ENCODE results near the gene CAMK1G.

DNA sequence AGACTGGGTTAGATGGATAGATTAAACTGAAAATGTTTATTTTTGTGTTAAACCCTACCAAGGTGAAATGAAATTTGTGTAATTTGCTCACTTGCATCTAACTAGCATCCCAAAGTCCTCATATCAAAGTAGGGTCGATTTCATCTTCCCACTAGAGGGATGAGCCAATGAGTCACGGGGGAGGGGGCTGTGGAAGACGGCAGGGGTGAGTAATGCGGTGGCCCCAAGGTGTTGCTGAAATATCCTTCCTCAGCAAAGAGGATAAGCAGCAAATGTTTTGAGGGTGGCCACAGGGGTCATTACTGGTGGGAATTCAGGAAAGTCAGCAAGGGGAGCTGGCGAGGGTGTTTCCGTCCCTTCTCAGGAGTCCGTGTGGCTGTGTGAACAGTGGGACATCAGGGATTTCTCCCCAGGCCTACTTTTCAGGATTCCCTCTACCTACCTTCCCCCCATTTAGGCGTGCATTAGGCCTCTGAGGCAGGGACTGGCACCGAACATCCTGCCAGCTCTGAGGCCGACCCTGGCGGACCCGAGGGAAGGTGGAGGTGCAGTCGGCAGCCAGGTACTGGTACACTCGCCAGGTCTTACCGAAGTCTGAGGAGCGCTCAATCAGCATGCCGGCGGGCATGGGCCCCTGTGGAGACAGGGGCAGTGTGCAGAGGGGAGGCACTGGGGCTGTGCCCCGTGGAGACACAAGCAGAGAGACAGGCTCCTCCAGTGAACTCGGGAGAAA, 50.7 kb downstream of the CAMK1G start:
- TF ChIP-seq, protein P1, sequence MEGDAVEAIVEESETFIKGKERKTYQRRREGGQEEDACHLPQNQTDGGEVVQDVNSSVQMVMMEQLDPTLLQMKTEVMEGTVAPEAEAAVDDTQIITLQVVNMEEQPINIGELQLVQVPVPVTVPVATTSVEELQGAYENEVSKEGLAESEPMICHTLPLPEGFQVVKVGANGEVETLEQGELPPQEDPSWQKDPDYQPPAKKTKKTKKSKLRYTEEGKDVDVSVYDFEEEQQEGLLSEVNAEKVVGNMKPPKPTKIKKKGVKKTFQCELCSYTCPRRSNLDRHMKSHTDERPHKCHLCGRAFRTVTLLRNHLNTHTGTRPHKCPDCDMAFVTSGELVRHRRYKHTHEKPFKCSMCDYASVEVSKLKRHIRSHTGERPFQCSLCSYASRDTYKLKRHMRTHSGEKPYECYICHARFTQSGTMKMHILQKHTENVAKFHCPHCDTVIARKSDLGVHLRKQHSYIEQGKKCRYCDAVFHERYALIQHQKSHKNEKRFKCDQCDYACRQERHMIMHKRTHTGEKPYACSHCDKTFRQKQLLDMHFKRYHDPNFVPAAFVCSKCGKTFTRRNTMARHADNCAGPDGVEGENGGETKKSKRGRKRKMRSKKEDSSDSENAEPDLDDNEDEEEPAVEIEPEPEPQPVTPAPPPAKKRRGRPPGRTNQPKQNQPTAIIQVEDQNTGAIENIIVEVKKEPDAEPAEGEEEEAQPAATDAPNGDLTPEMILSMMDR (IDR thresholded peaks at IDR 0.05) = no peak
- no peak for TF ChIP-seq POLR2AphosphoS5 (IDR thresholded peaks at IDR 0.05)
- no peak for TF ChIP-seq POLR2A (IDR thresholded peaks at IDR 0.05)
- no peak for TF ChIP-seq EP300 (IDR thresholded peaks at IDR 0.05)
